ENCODE results near the gene ACBD6.
"Not testable (repeated sequence)": the region's sequence is repeated elsewhere in the genome, so short reads cannot be mapped to it uniquely, and the experiment has no call there.

ACBD6 gene

DNA sequence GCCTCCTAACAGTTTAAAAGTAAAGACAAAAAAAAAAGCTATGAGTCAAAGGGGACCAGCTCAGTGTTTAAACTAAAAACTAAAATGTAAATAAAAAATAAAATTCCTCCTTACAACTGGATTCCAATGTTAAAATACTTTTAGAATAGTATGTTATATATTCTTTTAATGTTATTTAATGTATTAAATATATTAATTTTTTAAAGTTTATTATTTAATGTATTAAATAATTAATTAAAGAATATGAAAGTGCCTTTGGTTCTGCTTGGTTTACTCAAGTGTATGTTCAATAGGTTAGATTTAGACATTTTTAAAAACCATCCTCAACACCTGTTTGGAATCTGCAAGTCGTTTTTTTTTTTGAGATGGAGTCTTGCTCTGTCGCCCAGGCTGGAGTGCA is 13.1 kb downstream of the ACBD6 start:
- DNase-seq (ENCODE audit: low spot score), result no peak

DNA sequence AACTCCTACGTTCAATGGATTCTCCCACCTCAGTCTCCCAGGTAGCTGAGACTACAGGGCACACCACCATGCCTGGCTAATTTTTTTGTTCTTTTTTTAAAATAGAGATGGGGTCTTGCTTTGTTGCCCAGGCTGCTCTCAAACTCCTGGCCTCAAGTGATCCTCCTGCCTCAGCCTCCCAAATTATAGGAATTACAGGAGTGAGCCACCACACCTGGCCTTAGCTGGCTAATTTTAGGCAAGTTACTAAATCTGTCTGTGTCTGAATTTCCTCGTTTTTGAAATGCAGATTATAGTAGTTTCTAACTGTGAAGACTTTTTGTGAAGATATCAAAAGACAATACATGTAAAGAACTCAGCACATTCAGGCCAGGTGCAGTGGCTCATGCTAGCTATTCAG is 13.7 kb downstream of the ACBD6 start:
- DNase-seq (ENCODE audit: low spot score), result no peak

DNA sequence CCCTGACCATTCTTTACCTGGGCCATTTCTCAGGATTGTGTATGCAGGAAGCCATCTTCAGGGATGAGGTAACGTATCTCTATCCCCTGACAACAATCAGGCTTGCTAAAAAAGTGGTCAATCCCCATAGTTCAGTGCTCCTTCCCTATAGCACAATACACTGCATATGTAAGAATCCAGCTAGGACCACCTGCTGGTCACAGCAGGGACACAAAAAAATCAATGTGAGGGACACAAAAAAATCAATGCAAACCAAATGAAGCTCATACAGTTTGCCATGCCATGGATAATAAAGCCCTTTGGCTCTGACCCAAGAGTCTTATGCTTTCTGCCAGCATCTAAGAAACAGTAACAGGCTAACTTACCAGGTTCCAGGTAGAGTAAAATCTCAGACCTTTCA is 16.3 kb downstream of the ACBD6 start:
- DNase-seq (ENCODE audit: low spot score), result no peak

- no peak for DNase-seq (ENCODE audit: low spot score)
These were observed 17.9 kb downstream of the ACBD6 start for GRCh38 chr1:180484490-180484889.

DNA sequence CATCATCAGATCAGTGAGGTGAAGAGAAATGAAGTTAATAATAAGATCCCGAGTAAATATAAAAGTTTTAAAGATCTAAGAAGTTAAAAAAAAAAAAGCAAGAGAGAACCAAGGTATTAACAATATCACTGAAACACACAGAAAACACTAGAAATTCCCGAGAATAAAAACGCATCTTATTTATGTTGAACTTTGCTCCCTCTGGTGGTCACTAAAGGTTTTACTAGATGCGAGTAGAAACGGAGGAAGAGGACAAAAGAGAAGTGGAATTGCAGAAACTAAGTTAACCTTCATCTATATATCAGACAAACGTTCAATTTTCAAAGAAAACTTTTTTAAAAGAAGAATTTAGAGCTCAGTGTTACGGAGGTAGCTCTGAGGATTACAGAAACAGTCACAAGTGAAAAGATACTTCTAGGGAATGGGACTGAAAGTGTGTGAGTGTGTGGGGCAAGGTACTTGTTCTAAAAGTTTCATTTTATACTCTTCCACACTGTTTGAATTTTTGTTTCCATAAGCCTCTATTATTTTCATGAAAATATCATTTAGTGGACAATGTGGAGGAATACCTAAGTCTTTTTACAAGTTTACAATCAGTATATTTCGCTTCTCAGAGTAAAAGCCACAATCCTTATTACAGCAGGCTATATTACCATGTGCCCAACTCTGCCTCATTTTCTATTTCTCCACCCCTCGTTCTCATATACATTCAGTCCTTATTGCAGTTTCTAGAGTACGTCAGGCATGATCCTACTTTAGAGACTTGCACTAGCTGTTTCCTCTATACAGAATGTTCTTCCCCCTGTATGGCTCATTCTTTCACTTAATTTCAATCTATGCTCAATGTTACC is 19.7 kb downstream of the ACBD6 start:
- DNase-seq (ENCODE audit: low spot score), result peak; percentile 88

DNA sequence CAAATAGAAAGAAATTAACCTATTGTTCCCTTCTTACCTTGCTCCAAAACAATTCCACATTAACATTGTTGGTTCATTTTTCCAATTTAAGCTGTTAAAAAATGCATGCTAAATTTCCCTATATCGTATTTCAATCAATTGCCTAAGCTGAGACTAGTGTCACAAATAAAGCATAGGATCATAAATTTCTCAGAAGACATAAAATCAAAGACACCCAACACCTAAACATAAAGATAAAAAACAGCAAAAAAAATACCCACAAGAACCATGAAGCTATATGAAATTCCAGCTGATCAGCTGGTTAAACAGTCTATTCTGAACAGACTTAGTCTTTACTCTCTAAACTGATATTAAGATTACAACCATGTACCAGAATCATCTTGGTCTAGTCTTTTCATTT is 32.3 kb downstream of the ACBD6 start:
- DNase-seq (ENCODE audit: low spot score), result no peak

DNA sequence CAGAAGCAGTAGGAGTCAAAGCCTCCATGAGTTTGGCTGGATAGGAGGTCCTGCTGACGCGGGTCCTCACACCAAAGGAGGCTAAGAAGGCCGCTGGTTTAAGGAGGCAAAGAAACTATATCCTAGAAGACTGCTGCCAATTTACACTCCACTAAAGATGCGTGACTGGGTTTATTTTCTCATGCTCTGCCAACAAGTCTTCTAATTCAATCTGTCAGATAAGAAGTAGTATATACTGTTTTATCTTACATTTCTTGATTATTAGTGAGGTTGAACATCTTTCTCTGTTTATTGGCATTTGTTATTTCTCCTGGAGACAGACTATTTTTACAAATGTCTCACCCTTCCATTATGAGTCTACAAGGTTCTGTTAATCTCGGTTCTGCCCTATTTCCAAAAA is 34.1 kb downstream of the ACBD6 start:
- DNase-seq (ENCODE audit: low spot score), result no peak

DNA sequence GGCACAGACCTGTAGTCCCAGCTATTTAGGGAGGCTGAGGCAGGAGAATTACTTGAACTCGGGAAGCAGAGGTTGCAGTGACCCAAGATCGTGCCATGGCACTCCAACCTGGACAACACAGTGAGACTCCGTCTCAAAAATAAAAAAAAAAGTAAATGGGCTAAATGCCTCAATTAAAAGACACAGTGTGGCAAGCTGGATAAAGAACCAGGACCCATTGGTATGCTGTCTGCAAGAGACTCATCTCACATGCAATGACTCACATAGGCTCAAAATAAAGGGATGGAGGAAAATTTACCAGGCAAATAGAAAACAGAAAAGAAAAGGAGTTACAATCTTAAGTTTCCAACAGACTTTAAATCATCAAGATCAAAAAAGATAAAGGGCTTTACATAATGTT is 40.3 kb downstream of the ACBD6 start:
- DNase-seq (ENCODE audit: low spot score), result no peak

- DNase-seq (ENCODE audit: low spot score), result not testable (repeated sequence)
These were observed 40.7 kb downstream of the ACBD6 start for GRCh38 chr1:180461682-180462081.

DNA sequence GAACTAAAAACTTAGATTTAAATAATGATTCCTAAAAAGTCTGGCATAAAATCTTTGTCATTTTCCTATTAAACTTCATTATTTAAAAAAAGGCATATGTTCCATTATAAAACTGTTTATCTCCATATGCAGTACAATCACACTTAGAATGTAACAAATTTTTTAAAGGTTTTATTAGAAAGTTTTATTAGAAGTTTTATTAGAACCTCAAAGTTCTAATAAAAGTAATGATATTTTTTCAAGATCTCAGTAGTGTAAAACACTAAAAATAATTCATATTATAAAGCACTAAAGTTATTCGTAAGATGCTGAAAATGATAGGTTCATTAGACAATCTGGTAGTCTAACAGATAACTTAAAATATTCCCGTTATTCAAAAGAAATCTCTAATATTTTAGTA is 43.6 kb downstream of the ACBD6 start:
- no peak for DNase-seq (ENCODE audit: low spot score)

- no peak for DNase-seq (ENCODE audit: low spot score)
These were observed 46.2 kb downstream of the ACBD6 start for GRCh38 chr1:180456191-180456590.

GRCh38 chr1:180451504-180451903 is 50.9 kb downstream of the ACBD6 start:
- no peak for DNase-seq (ENCODE audit: low spot score)

DNA sequence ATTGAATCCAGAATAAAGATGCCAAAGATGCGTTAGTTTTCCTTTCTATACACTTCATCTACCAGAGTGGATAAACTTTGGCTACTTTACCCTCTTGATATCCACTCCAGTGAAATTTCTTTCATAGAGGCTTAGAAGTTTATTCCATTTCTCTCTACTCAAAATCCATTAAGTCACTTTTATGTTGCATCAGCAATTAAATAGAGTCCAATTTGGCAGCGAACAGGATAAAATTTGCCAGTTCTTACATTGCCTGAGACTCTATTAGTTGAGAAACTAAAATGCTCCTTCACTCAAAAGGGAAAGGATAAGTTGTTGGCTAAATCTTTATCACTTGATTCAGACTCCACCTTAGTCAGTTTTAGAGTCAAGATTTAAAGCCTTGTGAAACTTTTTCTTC is 57.9 kb downstream of the ACBD6 start:
- DNase-seq (ENCODE audit: low spot score), result no peak

DNA sequence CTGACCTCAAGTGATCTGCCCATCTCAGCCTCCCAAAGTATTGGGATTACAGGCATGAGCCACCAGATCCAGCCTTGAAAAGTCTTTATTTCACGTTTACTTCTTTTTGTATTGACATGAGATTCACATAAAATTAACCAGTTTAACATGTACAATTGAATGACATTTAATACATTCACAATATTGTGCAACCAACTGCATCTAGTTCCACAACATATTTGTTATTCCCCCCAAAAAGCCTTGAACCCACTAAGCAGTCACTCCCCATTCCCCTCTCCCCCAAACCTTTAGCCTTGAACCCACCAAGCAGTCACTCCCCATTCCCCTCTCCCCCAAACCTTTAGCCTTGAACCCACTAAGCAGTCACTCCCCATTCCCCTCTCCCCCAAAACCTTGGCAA is 62.0 kb downstream of the ACBD6 start:
- no peak for DNase-seq (ENCODE audit: low spot score)

DNA sequence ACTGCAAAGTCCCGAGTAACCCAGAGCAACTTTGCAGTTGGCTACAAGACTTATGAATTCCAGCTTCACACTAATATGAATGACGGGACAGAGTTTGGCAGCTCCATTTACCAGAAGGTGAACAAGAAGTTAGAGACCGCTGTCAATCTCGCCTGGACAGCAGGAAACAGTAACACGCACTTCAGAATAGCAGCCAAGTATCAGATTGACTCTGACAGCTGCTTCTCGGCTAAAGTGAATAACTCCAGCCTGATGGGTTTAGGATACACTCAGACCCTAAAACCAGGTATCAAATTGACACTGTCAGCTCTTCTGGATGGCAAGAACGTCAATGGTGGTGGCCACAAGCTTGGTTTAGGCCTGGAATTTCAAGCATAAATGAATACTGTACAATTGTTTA is 66.8 kb downstream of the ACBD6 start:
- DNase-seq (ENCODE audit: low spot score), result no peak

GRCh38 chr1:180433873-180434272 is 68.5 kb downstream of the ACBD6 start:
- no peak for DNase-seq (ENCODE audit: low spot score)

DNA sequence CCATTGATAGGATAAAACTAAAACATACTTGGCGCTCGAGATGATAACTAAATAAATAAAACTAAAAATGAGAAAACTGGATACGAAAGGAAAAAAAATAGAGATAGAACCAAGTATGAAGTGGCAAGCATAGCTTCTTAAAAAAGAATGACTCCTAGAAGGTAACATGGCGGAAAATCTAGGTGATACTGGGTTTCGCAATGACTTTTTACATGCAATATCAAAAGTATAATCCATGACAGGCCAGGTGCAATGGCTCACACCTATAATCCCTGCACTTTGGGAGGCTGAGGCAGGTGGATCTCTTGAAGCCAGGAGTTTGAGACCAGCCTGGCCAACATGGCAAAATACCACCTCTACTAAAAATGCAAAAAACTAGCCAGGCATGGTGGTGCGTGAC is 70.7 kb downstream of the ACBD6 start:
- DNase-seq (ENCODE audit: low spot score), result no peak

GRCh38 chr1:180428782-180429695 is 73.3 kb downstream of the ACBD6 start:
- DNase-seq (ENCODE audit: low spot score), result no peak

DNA sequence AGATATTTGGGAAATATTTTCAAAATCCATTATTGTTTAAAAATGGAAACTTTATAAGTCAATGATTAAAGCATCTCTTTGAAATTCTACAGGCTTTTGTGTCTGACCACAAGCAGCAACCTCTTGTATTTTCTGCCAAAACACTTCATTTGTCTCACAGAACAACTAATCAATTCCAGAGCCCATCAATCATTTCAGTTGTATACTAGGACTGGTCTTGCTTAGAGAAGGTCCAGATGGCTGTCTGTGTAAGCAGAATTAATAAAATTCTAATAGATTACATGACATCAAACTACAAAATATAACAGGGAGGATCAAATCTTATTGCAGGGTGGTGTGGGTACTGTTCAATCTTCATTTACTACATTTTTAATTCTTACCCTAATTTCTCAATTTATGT is 76.4 kb downstream of the ACBD6 start:
- DNase-seq (ENCODE audit: low spot score), result no peak

DNA sequence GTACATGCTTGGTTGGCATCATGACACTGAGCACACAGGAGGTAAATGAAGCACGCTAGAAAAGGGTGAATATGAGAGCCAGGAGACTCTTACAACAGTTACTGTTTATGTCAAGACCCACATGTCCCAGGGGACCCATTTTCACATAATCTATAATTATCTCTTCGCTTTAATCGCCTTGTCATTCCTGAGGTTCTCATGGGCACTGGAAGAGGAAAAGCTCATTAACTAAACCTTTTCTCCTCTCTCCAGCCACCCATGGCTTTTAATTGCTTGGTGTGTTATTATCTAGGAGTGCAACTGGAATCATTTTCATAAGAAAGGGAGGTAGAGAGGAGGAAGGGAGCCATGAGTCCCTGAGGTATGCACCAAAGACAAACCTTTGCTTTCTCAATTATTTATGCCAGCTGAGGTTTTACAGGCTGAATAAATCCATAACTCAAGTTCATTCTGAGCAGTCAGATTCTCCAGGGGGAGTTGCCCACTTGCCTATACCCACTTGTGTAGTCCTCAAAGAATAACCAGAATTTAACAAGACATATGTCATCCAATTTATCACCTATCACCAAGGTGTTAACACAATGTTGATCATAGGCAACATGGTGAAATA is 77.4 kb downstream of the ACBD6 start:
- DNase-seq (ENCODE audit: low spot score), result no peak

DNA sequence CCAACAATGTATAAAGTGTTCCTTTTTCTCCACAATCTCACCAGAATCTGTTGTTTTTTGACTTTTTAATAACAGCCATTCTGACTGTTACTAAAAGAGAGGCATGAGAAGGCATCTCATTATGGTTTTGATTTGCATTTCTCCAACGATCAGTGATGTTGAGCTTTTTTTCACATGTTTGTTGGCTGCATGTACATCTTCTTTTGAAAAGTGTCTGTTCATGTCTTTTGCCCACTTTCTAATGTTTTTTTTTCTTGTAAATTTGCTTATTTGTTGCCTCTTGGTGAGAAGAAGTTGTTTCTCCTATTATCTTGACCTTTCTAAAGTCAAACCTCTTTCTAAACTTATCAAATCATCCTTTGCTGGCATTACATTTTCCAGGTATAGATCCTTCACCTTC is 80.8 kb downstream of the ACBD6 start:
- DNase-seq (ENCODE audit: low spot score), result no peak

- not testable (repeated sequence) for DNase-seq (ENCODE audit: low spot score)
These were observed 81.2 kb downstream of the ACBD6 start for GRCh38 chr1:180421145-180421544.

Measured in pons (tissue), 1 donor.